ENCODE results near the gene CHD6. TPM values are rescaled to one million over a fixed set of nuclear protein-coding genes. Genes with fewer than 3 reads are reported as not detected.

The CHD6 gene
- total RNA-seq, 1 experiment from 2014 or later = 26.6 TPM

- intact Hi-C loops (cut with micrococcal nuclease) = no loop called here
- no peak overlapping the region for H2AFZ ChIP-seq (ENCODE audit: low read depth, low read length, poor library complexity, severe bottlenecking)
- ChIA-PET RAD21 (ENCODE audit: low non-redundant PET in 1 of 2, low total read pairs in 2 of 2, uncharacterized antibody in 2 of 2, unreplicated experiment in 2 of 2) (no interaction called here), POLR2A (no interaction called here), CTCF (no interaction called here)
- H4K20me1 ChIP-seq (ENCODE audit: insufficient read depth) = no peaks in the 10 kb centered on the region
- no peak for ATAC-seq
- H3K79me2 ChIP-seq (ENCODE audit: insufficient read depth, low read length) = no peaks in the 10 kb centered on the region
- TF ChIP-seq EGR1 (IDR thresholded peaks at IDR 0.05; ENCODE audit: low read depth) = no peak
- TF ChIP-seq RAD21 (IDR thresholded peaks at IDR 0.05; ENCODE audit: low read depth) = no peak
- TF ChIP-seq POLR2A (IDR thresholded peaks at IDR 0.05; ENCODE audit: borderline replicate concordance, extremely low read depth, insufficient read depth, insufficient read length) = no peak
- no peak for TF ChIP-seq CEBPB (IDR thresholded peaks at IDR 0.05; ENCODE audit: low read depth)
- TF ChIP-seq CTCF (IDR thresholded peaks at IDR 0.05 in 2 of 3, conservative IDR thresholded peaks at IDR 0.05 in 1 of 3; ENCODE audit: borderline replicate concordance in 1 of 3, insufficient read depth in 1 of 3, low read depth in 2 of 3, low read length in 2 of 3) = no peak
- no peak for TF ChIP-seq ZNF274 (IDR thresholded peaks at IDR 0.05; ENCODE audit: low read depth, low read length)
- no peak for TF ChIP-seq FOSL1 (IDR thresholded peaks at IDR 0.05; ENCODE audit: low read depth)
- H3K4me1 ChIP-seq (ENCODE audit: control insufficient read depth in 1 of 2, insufficient read depth in 2 of 2, low read length in 2 of 2) = peaks cover 4 to 10% of the 10 kb centered on the region in 2 experiments; a peak in 2 of 4 replicates
- BruUV-seq (replicated peaks) = no TSS peak
- H3K36me3 ChIP-seq (ENCODE audit: control insufficient read depth in 1 of 2, insufficient read depth in 2 of 2, low read length in 2 of 2) = peaks cover 0 to 7% of the 10 kb centered on the region in 2 experiments; a peak in 2 of 4 replicates
- no peak for DNase-seq (ENCODE audit: low read depth, low spot score)
- H3K27me3 ChIP-seq (ENCODE audit: insufficient read depth, low read length) = no peaks in the 10 kb centered on the region
- H3K27ac ChIP-seq (ENCODE audit: low read depth, low read length) = no peak overlapping the region
- no peaks in the 10 kb centered on the region for H3K9me3 ChIP-seq (ENCODE audit: control insufficient read depth in 1 of 2, insufficient read depth in 1 of 2, low read depth in 1 of 2, low read length in 2 of 2)
- H3K9ac ChIP-seq (ENCODE audit: low read length) = no peak overlapping the region
- H3K4me3 ChIP-seq (replicated peaks in 1 of 2; ENCODE audit: low read depth in 1 of 2, low read length in 2 of 2) = no peak overlapping the region
- no peaks in the 10 kb centered on the region for H3K9me2 ChIP-seq (ENCODE audit: insufficient read depth)
- no peak overlapping the region for H3K4me2 ChIP-seq (ENCODE audit: low read length)
Measured at GRCh38 chr20:41426976-41427375, 191.2 kb downstream of the CHD6 start.

- H3K27me3 ChIP-seq (ENCODE audit: insufficient read depth, low read length) = no peaks in the 10 kb centered on the region
- H4K20me1 ChIP-seq (ENCODE audit: insufficient read depth) = no peaks in the 10 kb centered on the region
- ATAC-seq = no peak
- no peaks in the 10 kb centered on the region for H3K9me2 ChIP-seq (ENCODE audit: insufficient read depth)
- no peak overlapping the region for H3K9ac ChIP-seq (ENCODE audit: low read length)
- POLR2A ChIA-PET = no interaction called here
- no peaks in the 10 kb centered on the region for H3K79me2 ChIP-seq (ENCODE audit: insufficient read depth, low read length)
- intact Hi-C loops (cut with micrococcal nuclease) = no loop called here
- RAD21 ChIA-PET (ENCODE audit: low non-redundant PET in 1 of 2, low total read pairs in 2 of 2, uncharacterized antibody in 2 of 2, unreplicated experiment in 2 of 2) = no interaction called here
- CTCF ChIA-PET = no interaction called here
- no TSS peak for BruUV-seq (replicated peaks)
- no peaks in the 10 kb centered on the region for H3K9me3 ChIP-seq (ENCODE audit: control insufficient read depth in 1 of 2, insufficient read depth in 1 of 2, low read depth in 1 of 2, low read length in 2 of 2)
- peaks cover 4 to 10% of the 10 kb centered on the region in 2 experiments; a peak in 2 of 4 replicates for H3K4me1 ChIP-seq (ENCODE audit: control insufficient read depth in 1 of 2, insufficient read depth in 2 of 2, low read length in 2 of 2)
- H3K36me3 ChIP-seq (ENCODE audit: control insufficient read depth in 1 of 2, insufficient read depth in 2 of 2, low read length in 2 of 2) = peaks cover 0 to 10% of the 10 kb centered on the region in 2 experiments; a peak in 2 of 4 replicates
- H3K4me3 ChIP-seq (replicated peaks in 1 of 2; ENCODE audit: low read depth in 1 of 2, low read length in 2 of 2) = no peak overlapping the region
- DNase-seq (ENCODE audit: low read depth, low spot score) = no peak
- H3K27ac ChIP-seq (ENCODE audit: low read depth, low read length) = no peak overlapping the region
- H2AFZ ChIP-seq (ENCODE audit: low read depth, low read length, poor library complexity, severe bottlenecking) = no peak overlapping the region
- H3K4me2 ChIP-seq (ENCODE audit: low read length) = no peak overlapping the region
- TF ChIP-seq ZBTB33 (IDR thresholded peaks at IDR 0.05; ENCODE audit: extremely low read depth, insufficient replicate concordance, low read length) = no peak
- TF ChIP-seq CTCF (IDR thresholded peaks at IDR 0.05 in 2 of 3, conservative IDR thresholded peaks at IDR 0.05 in 1 of 3; ENCODE audit: borderline replicate concordance in 1 of 3, insufficient read depth in 1 of 3, low read depth in 2 of 3, low read length in 2 of 3) = no peak
- no peak for TF ChIP-seq MAX (IDR thresholded peaks at IDR 0.05)
- TF ChIP-seq EZH2phosphoT487 (IDR thresholded peaks at IDR 0.05; ENCODE audit: borderline replicate concordance) = no peak
- no peak for TF ChIP-seq CEBPB (IDR thresholded peaks at IDR 0.05; ENCODE audit: low read depth)
- TF ChIP-seq YY1 (IDR thresholded peaks at IDR 0.05; ENCODE audit: extremely low read depth, insufficient replicate concordance, low read depth, low read length) = no peak
- TF ChIP-seq POLR2A (IDR thresholded peaks at IDR 0.05; ENCODE audit: borderline replicate concordance, extremely low read depth, insufficient read depth, insufficient read length) = no peak
- no peak for TF ChIP-seq JUND (IDR thresholded peaks at IDR 0.05)
Measured at GRCh38 chr20:41426086-41426830, 191.9 kb downstream of the CHD6 start.

All from HCT116 (cell line).